Common myeloid progenitor, CD34-positive (primary cell): ENCODE results near the gene SYT12. TPM values are rescaled to one million over a fixed set of nuclear protein-coding genes. Genes with fewer than 3 reads are reported as not detected.

Source experiments
- CTCF ChIA-PET: fragments of 350-600 bp; sonication (Branson Sonifier 250); formaldehyde crosslinking; loops from one replicate; lab custom pipeline; 2021; ENCODE audit warnings: antibody characterized with exemption; lab: Charles Lee
- POLR2A ChIA-PET: fragments of 350-600 bp; sonication (Branson Sonifier 250); formaldehyde crosslinking; loops from one replicate; lab custom pipeline; 2021; ENCODE audit warnings: antibody characterized with exemption; lab: Charles Lee
- DNase-seq, 3 donors: peaks; one replicate each; pipeline versions ENCODE4 v3.0.0 to v3.0.0-alpha.2; 2013
- H3K27ac ChIP-seq, 2 experiments: 1 replicate in 1 of 2; 2 replicates in 1 of 2; pipeline ENCODE4 v1.7.0; 2013; ENCODE audit warnings: inconsistent platforms in 2 of 2, low read length in 2 of 2, mild to moderate bottlenecking in 2 of 2, low read depth in 1 of 2, moderate library complexity in 1 of 2; ENCODE audit not compliant: severe bottlenecking in 2 of 2, insufficient read depth in 1 of 2, poor library complexity in 1 of 2
- H3K27me3 ChIP-seq, 5 experiments: replicated peaks in 2 of 5; 1 replicate in 3 of 5; 2 replicates in 2 of 5; pipeline versions ENCODE4 v1.6.1 to v1.7.0; 2013; ENCODE audit warnings: low read length in 4 of 5, mild to moderate bottlenecking in 2 of 5, moderate library complexity in 2 of 5, inconsistent platforms in 1 of 5; ENCODE audit not compliant: insufficient read depth in 5 of 5, control insufficient read depth in 4 of 5
- H3K36me3 ChIP-seq, 4 experiments: 1 replicate in 2 of 4; 2 replicates in 2 of 4; pipeline versions ENCODE4 v1.6.1 to v1.7.0; 2013; ENCODE audit warnings: low read length in 3 of 4, control low read depth in 1 of 4, mild to moderate bottlenecking in 1 of 4; ENCODE audit not compliant: control insufficient read depth in 4 of 4, insufficient read depth in 4 of 4
- H3K4me1 ChIP-seq, 4 experiments: 1 replicate in 3 of 4; 2 replicates in 1 of 4; pipeline versions ENCODE4 v1.6.1 to v1.7.1; 2013; ENCODE audit warnings: low read length in 3 of 4, mild to moderate bottlenecking in 3 of 4, control low read depth in 1 of 4, inconsistent platforms in 1 of 4, moderate library complexity in 1 of 4; ENCODE audit not compliant: control insufficient read depth in 4 of 4, insufficient read depth in 4 of 4; ENCODE audit errors: control extremely low read depth in 1 of 4
- H3K4me3 ChIP-seq, 7 experiments: 1 replicate in 4 of 7; 2 replicates in 3 of 7; pipeline versions ENCODE4 v1.5.1 to v1.7.0; 2013; ENCODE audit warnings: mild to moderate bottlenecking in 7 of 7, low read length in 6 of 7, moderate library complexity in 6 of 7, inconsistent platforms in 2 of 7, low read depth in 2 of 7, control low read depth in 1 of 7; ENCODE audit not compliant: insufficient read depth in 4 of 7, control insufficient read depth in 1 of 7; ENCODE audit errors: extremely low read depth in 1 of 7
- H3K9me3 ChIP-seq, 5 experiments: 1 replicate in 4 of 5; 2 replicates in 1 of 5; pipeline versions ENCODE4 v1.6.1 to v1.7.1; 2013; ENCODE audit warnings: low read length in 4 of 5, mild to moderate bottlenecking in 2 of 5, inconsistent platforms in 1 of 5, low read depth in 1 of 5, moderate library complexity in 1 of 5; ENCODE audit not compliant: control insufficient read depth in 4 of 5, insufficient read depth in 2 of 5; ENCODE audit errors: control extremely low read depth in 1 of 5
- WGBS: methylation state at CpG from one replicate; pipeline ENCODE4 v1.1.5; 2013; ENCODE audit not compliant: insufficient coverage; 5-methylcytosine and 5-hydroxymethylcytosine counted together
- polyA plus RNA-seq: library from polyadenylated mRNA; unstranded; fragments of 120-200 nt; gene quantifications from one replicate; pipeline ENCODE4 v1.2.1, GENCODE V29; 2013

Gene SYT12
- not detected for polyA plus RNA-seq

GRCh38 chr11:67022961-67023956, at the start of gene SYT12:
Gene SYT12, plus strand, starts transcription at chr11:67023134. Its CDS starts 7,011 bp downstream, at chr11:67030145.
- WGBS = under 1% methylated on average over 101 of the region's 118 CpGs
- peaks cover 0 to 2% (median 1%) of the 10 kb centered on the region in 5 experiments for H3K9me3 ChIP-seq
- ChIA-PET CTCF (interaction anchor here (1.1 kb wide), 2 partner anchors 39 to 158 kb away, joined by 3 read pairs; no protein-coding TSS in a partner anchor), POLR2A (interaction anchor here (0.6 kb wide), 1 partner anchor 149 kb away, joined by 3 read pairs; no protein-coding TSS in a partner anchor)
- peak within 1 kb of the TSS in 3 of 7 experiments; percentile 31 to 48 (median 48) for H3K4me3 ChIP-seq
- H3K27ac ChIP-seq = no peak within 1 kb of the TSS
- peaks cover 0 to 28% (median 22%) of the 10 kb centered on the region in 4 experiments for H3K4me1 ChIP-seq
- H3K27me3 ChIP-seq = peaks cover 4 to 97% (median 35%) of the 10 kb centered on the region in 5 experiments
- peak in 2 of 3 donors; percentile 22 to 37 for DNase-seq
- H3K36me3 ChIP-seq = no peaks in the 10 kb centered on the region

- H3K27ac ChIP-seq = no peak overlapping the region
- ChIA-PET POLR2A (no interaction called here), CTCF (interaction anchor here (0.9 to 1.3 kb wide), 3 partner anchors 10 to 17 kb away, joined by 3 read pairs; no protein-coding TSS in a partner anchor)
- WGBS = 98% methylated on average over 5 of the region's 8 CpGs
- DNase-seq = no peak
- H3K27me3 ChIP-seq = peaks cover 0 to 8% (median 2%) of the 10 kb centered on the region in 5 experiments
- H3K4me1 ChIP-seq = peaks cover 0 to 5% (median 0%) of the 10 kb centered on the region in 4 experiments
- H3K36me3 ChIP-seq = no peaks in the 10 kb centered on the region
- H3K9me3 ChIP-seq = peaks cover 0 to 11% (median 6%) of the 10 kb centered on the region in 5 experiments
- no peak overlapping the region for H3K4me3 ChIP-seq
These were observed 48.9 kb upstream of the SYT12 start for GRCh38 chr11:66973956-66974580.

GRCh38 chr11:66974724-66975404, 48.1 kb upstream of the SYT12 start, which contains the start of gene C11orf86:
Gene C11orf86, plus strand, starts transcription at chr11:66975304. Its CDS starts 59 bp downstream, at chr11:66975363.
- no peak for DNase-seq
- CTCF ChIA-PET = interaction anchor here (1.3 to 1.4 kb wide), 2 partner anchors 34 to 75 kb away, joined by 3 to 5 read pairs; no protein-coding TSS in a partner anchor
- H3K9me3 ChIP-seq = peaks cover 0 to 17% (median 12%) of the 10 kb centered on the region in 5 experiments
- 90% methylated on average over 9 of the region's 10 CpGs for WGBS
- peaks cover 0 to 5% (median 0%) of the 10 kb centered on the region in 4 experiments for H3K4me1 ChIP-seq
- no peaks in the 10 kb centered on the region for H3K36me3 ChIP-seq
- H3K27ac ChIP-seq = no peak within 1 kb of the TSS
- POLR2A ChIA-PET = no interaction called here
- H3K4me3 ChIP-seq = no peak within 1 kb of the TSS
- peaks cover 0 to 8% (median 3%) of the 10 kb centered on the region in 5 experiments for H3K27me3 ChIP-seq

- H3K36me3 ChIP-seq = no peaks in the 10 kb centered on the region
- H3K9me3 ChIP-seq = peaks cover 0 to 17% (median 11%) of the 10 kb centered on the region in 5 experiments
- H3K4me1 ChIP-seq = peaks cover 0 to 5% (median 0%) of the 10 kb centered on the region in 4 experiments
- no peak for DNase-seq
- H3K27ac ChIP-seq = no peak overlapping the region
- POLR2A ChIA-PET = no interaction called here
- H3K27me3 ChIP-seq = peaks cover 0 to 8% (median 3%) of the 10 kb centered on the region in 5 experiments
- CTCF ChIA-PET = interaction anchor here (0.8 to 1.7 kb wide), 15 partner anchors 9 to 302 kb away, joined by 3 to 6 read pairs (median 3); no protein-coding TSS in a partner anchor
- H3K4me3 ChIP-seq = no peak overlapping the region
- WGBS = 74% methylated on average over 11 of the region's 11 CpGs
These were observed 47.4 kb upstream of the SYT12 start for GRCh38 chr11:66975405-66976027.

GRCh38 chr11:66976028-66976467, 46.9 kb upstream of the SYT12 start:
- H3K9me3 ChIP-seq = peaks cover 0 to 17% (median 9%) of the 10 kb centered on the region in 5 experiments
- H3K36me3 ChIP-seq = no peaks in the 10 kb centered on the region
- peak; percentile 28 to 52 (median 37) for DNase-seq
- 24% methylated on average over 6 of the region's 9 CpGs for WGBS
- H3K4me3 ChIP-seq = no peak overlapping the region
- CTCF ChIA-PET = interaction anchor here (0.7 to 1.7 kb wide), 18 partner anchors 10 to 302 kb away, joined by 3 to 6 read pairs (median 3); no protein-coding TSS in a partner anchor
- H3K27ac ChIP-seq = no peak overlapping the region
- H3K27me3 ChIP-seq = peaks cover 0 to 7% (median 3%) of the 10 kb centered on the region in 5 experiments
- peaks cover 0 to 1% (median 0%) of the 10 kb centered on the region in 4 experiments for H3K4me1 ChIP-seq
- POLR2A ChIA-PET = no interaction called here

- H3K4me3 ChIP-seq = no peak overlapping the region
- peaks cover 0 to 9% (median 4%) of the 10 kb centered on the region in 5 experiments for H3K27me3 ChIP-seq
- no peak overlapping the region for H3K27ac ChIP-seq
- CTCF ChIA-PET = interaction anchor here (0.6 to 1.7 kb wide), 9 partner anchors 11 to 83 kb away, joined by 3 to 6 read pairs (median 3); no protein-coding TSS in a partner anchor
- H3K9me3 ChIP-seq = peaks cover 0 to 17% (median 9%) of the 10 kb centered on the region in 5 experiments
- WGBS = no CpG with 5 or more reads among the region's 6 CpGs
- peaks cover 0 to 3% (median 2%) of the 10 kb centered on the region in 4 experiments for H3K4me1 ChIP-seq
- H3K36me3 ChIP-seq = no peaks in the 10 kb centered on the region
- no peak for DNase-seq
- POLR2A ChIA-PET = no interaction called here
These were observed 46.0 kb upstream of the SYT12 start for GRCh38 chr11:66976925-66977324.
